Astrocyte of the cerebellum (primary cell): ENCODE measurements around the gene KCND3.

Source experiments
- DNase-seq: peaks from one replicate; pipeline ENCODE4 v3.0.0-alpha.2; 2011; ENCODE audit warnings: low read depth
- H3K4me3 ChIP-seq: 2 replicates; pipeline ENCODE4 v1.5.1; 2011; ENCODE audit warnings: mild to moderate bottlenecking, low read depth, low read length, moderate library complexity
- CTCF ChIP-seq: IDR thresholded peaks from 2 replicates; pipeline ENCODE4 v1.5.1; 2012; ENCODE audit warnings: low read length, low read depth, moderate library complexity, mild to moderate bottlenecking; ENCODE audit errors: missing control alignments
- in situ Hi-C: cut with HindIII; loops from 2 replicates; pipeline ENCODE4 v1.10.0; 2017; ENCODE audit warnings: low sequenced_read_pairs

The KCND3 gene

GRCh38 chr1:111864862-111865261 lies 124.6 kb downstream of the KCND3 start:
- no peak for DNase-seq
- in situ Hi-C loops: no loop called here
- H3K4me3 ChIP-seq: no peak overlapping the region
- no peak for TF ChIP-seq CTCF

- in situ Hi-C loops: no loop called here
- no peak for TF ChIP-seq CTCF
- DNase-seq: no peak
- H3K4me3 ChIP-seq: no peak overlapping the region
Measured at GRCh38 chr1:111863401-111863800, 126.1 kb downstream of the KCND3 start.

GRCh38 chr1:111862599-111862998 lies 126.9 kb downstream of the KCND3 start:
- no peak overlapping the region for H3K4me3 ChIP-seq
- in situ Hi-C loops: no loop called here
- no peak for TF ChIP-seq CTCF
- DNase-seq: no peak

GRCh38 chr1:111861523-111861922 lies 127.9 kb downstream of the KCND3 start:
- no peak for TF ChIP-seq CTCF
- no peak for DNase-seq
- in situ Hi-C loops: no loop called here
- no peak overlapping the region for H3K4me3 ChIP-seq

GRCh38 chr1:111857194-111857651 lies 132.2 kb downstream of the KCND3 start:
- H3K4me3 ChIP-seq: no peak overlapping the region
- no peak for TF ChIP-seq CTCF
- DNase-seq: no peak
- in situ Hi-C loops: no loop called here

- in situ Hi-C loops: no loop called here
- no peak for TF ChIP-seq CTCF
- H3K4me3 ChIP-seq: no peak overlapping the region
- DNase-seq: no peak
Measured at GRCh38 chr1:111856411-111857185, 132.9 kb downstream of the KCND3 start.

GRCh38 chr1:111855260-111855659 lies 134.2 kb downstream of the KCND3 start:
- in situ Hi-C loops: no loop called here
- no peak overlapping the region for H3K4me3 ChIP-seq

More at GRCh38 chr1:111855260-111855659, 134.2 kb downstream of the KCND3 start:
- no peak for DNase-seq
- TF ChIP-seq CTCF: no peak
